WTC11 (cell line): ENCODE data around the gene ESYT2. TPM values are rescaled to one million over a fixed set of nuclear protein-coding genes. Genes with fewer than 3 reads are reported as not detected.

Experiments
- ATAC-seq: fragments of 200-7000 bp; cut with Tn5 transposase; 2 replicates; pipeline ENCODE4 v1.10.0; 2021; ENCODE audit warnings: mild to moderate bottlenecking, moderate library complexity
- CTCF ChIA-PET: fragments of 300-600 bp; sonication (Branson Sonifier 250); formaldehyde crosslinking; loops from one replicate; lab custom pipeline; 2021; ENCODE audit warnings: antibody characterized with exemption; lab: Charles Lee
- POLR2A ChIA-PET: fragments of 350-600 bp; sonication (Branson Sonifier 250); formaldehyde crosslinking; loops from one replicate; lab custom pipeline; 2021; ENCODE audit warnings: antibody characterized with exemption; lab: Charles Lee
- DNase-seq: peaks from one replicate; pipeline ENCODE4 v3.0.0; 2021; ENCODE audit warnings: low spot score
- H3K27ac Mint-ChIP-seq: 2 replicates; pipeline ENCODE4 v1.8.0; 2021; ENCODE audit warnings: mixed read lengths
- H3K27me3 Mint-ChIP-seq: 2 replicates; pipeline ENCODE4 v1.8.0; 2021; ENCODE audit warnings: low read depth, mild to moderate bottlenecking, moderate library complexity, mixed read lengths
- H3K36me3 Mint-ChIP-seq: 2 replicates; pipeline ENCODE4 v1.8.0; 2021; ENCODE audit warnings: mixed read lengths
- H3K4me1 Mint-ChIP-seq: 2 replicates; pipeline ENCODE4 v1.8.0; 2022; ENCODE audit warnings: mixed read lengths
- H3K4me3 Mint-ChIP-seq: 2 replicates; pipeline ENCODE4 v1.8.0; 2021; ENCODE audit warnings: mild to moderate bottlenecking, moderate library complexity, mixed read lengths
- H3K9me3 Mint-ChIP-seq: 2 replicates; pipeline ENCODE4 v1.8.0; 2021; ENCODE audit warnings: mixed read lengths
- PRRX2 ChIP-seq: fragments of 250-450 bp; sonication (Bioruptor Pico); IDR thresholded peaks from 2 replicates; pipeline ENCODE4 v1.8.0; 2021; ENCODE audit warnings: mild to moderate bottlenecking
- RELA ChIP-seq: sonication (generic); formaldehyde crosslinking; IDR thresholded peaks from 2 replicates; pipeline ENCODE4 v1.8.1; 2022; ENCODE audit warnings: missing genetic modification reagents, mild to moderate bottlenecking, borderline replicate concordance
- SP1 ChIP-seq: sonication (generic); formaldehyde crosslinking; conservative IDR thresholded peaks from 2 replicates; pipeline ENCODE4 v1.8.1; 2022; ENCODE audit warnings: missing genetic modification reagents
- USF2 ChIP-seq: sonication (generic); formaldehyde crosslinking; IDR thresholded peaks from 2 replicates; pipeline ENCODE4 v1.8.1; 2023; ENCODE audit warnings: mild to moderate bottlenecking, missing genetic modification reagents, moderate library complexity
- ZNF121 ChIP-seq: sonication (generic); formaldehyde crosslinking; IDR thresholded peaks from 2 replicates; pipeline ENCODE4 v1.8.0; 2023; ENCODE audit warnings: missing genetic modification reagents
- ZNF138 ChIP-seq: sonication (generic); formaldehyde crosslinking; conservative IDR thresholded peaks from 2 replicates; pipeline ENCODE4 v1.8.1; 2022; ENCODE audit warnings: mild to moderate bottlenecking, moderate library complexity, missing genetic modification reagents
- ZNF423 ChIP-seq: fragments of 250-450 bp; sonication (Bioruptor Pico); IDR thresholded peaks from 2 replicates; pipeline ENCODE4 v2.1.2; 2022; ENCODE audit warnings: mild to moderate bottlenecking, moderate library complexity
- total RNA-seq: library from RNA; stranded (reverse); gene quantifications from 3 replicates; pipeline ENCODE4 v1.2.3, GENCODE V29; 2021
- TF ChIP-seq, protein P1 (sequence below): fragments of 250-450 bp; sonication (Bioruptor Pico); IDR thresholded peaks from 2 replicates; pipeline ENCODE4 v1.9.0; 2021; ENCODE audit warnings: mild to moderate bottlenecking
- TF ChIP-seq, protein P2 (sequence below): sonication (generic); formaldehyde crosslinking; IDR thresholded peaks from 2 replicates; pipeline ENCODE4 v1.8.0; 2022; ENCODE audit warnings: missing genetic modification reagents

Gene ESYT2
- total RNA-seq, 1 experiment from 2014 or later: 45.1 TPM

GRCh38 chr7:158864833-158865232 is 35.5 kb upstream of the ESYT2 start (continued):
- TF ChIP-seq, protein P1, sequence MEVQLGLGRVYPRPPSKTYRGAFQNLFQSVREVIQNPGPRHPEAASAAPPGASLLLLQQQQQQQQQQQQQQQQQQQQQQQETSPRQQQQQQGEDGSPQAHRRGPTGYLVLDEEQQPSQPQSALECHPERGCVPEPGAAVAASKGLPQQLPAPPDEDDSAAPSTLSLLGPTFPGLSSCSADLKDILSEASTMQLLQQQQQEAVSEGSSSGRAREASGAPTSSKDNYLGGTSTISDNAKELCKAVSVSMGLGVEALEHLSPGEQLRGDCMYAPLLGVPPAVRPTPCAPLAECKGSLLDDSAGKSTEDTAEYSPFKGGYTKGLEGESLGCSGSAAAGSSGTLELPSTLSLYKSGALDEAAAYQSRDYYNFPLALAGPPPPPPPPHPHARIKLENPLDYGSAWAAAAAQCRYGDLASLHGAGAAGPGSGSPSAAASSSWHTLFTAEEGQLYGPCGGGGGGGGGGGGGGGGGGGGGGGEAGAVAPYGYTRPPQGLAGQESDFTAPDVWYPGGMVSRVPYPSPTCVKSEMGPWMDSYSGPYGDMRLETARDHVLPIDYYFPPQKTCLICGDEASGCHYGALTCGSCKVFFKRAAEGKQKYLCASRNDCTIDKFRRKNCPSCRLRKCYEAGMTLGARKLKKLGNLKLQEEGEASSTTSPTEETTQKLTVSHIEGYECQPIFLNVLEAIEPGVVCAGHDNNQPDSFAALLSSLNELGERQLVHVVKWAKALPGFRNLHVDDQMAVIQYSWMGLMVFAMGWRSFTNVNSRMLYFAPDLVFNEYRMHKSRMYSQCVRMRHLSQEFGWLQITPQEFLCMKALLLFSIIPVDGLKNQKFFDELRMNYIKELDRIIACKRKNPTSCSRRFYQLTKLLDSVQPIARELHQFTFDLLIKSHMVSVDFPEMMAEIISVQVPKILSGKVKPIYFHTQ (CRISPR knock-in tag): no peak
- TF ChIP-seq, protein P2, sequence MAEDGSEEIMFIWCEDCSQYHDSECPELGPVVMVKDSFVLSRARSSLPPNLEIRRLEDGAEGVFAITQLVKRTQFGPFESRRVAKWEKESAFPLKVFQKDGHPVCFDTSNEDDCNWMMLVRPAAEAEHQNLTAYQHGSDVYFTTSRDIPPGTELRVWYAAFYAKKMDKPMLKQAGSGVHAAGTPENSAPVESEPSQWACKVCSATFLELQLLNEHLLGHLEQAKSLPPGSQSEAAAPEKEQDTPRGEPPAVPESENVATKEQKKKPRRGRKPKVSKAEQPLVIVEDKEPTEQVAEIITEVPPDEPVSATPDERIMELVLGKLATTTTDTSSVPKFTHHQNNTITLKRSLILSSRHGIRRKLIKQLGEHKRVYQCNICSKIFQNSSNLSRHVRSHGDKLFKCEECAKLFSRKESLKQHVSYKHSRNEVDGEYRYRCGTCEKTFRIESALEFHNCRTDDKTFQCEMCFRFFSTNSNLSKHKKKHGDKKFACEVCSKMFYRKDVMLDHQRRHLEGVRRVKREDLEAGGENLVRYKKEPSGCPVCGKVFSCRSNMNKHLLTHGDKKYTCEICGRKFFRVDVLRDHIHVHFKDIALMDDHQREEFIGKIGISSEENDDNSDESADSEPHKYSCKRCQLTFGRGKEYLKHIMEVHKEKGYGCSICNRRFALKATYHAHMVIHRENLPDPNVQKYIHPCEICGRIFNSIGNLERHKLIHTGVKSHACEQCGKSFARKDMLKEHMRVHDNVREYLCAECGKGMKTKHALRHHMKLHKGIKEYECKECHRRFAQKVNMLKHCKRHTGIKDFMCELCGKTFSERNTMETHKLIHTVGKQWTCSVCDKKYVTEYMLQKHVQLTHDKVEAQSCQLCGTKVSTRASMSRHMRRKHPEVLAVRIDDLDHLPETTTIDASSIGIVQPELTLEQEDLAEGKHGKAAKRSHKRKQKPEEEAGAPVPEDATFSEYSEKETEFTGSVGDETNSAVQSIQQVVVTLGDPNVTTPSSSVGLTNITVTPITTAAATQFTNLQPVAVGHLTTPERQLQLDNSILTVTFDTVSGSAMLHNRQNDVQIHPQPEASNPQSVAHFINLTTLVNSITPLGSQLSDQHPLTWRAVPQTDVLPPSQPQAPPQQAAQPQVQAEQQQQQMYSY (CRISPR knock-in tag): no peak
- TF ChIP-seq ZNF138 (CRISPR knock-in tag): no peak
- TF ChIP-seq PRRX2 (CRISPR knock-in tag): no peak

GRCh38 chr7:158864507-158864820 is 35.2 kb upstream of the ESYT2 start:
- Mint-ChIP-seq H3K4me1 (peaks cover 58% of the 10 kb centered on the region), H3K36me3 (peaks cover 14% of the 10 kb centered on the region), H3K9me3 (peaks cover 9% of the 10 kb centered on the region), H3K4me3 (peak overlapping the region; percentile 71), H3K27ac (peak overlapping the region; percentile 87; the same call in 1 of the 2 replicates), H3K27me3 (no peaks in the 10 kb centered on the region; the same call in 1 of the 2 replicates)
- CTCF ChIA-PET: interaction anchor here (0.9 to 1.7 kb wide), 2 partner anchors 112 to 131 kb away, joined by 3 to 16 read pairs; no protein-coding TSS in a partner anchor
- TF ChIP-seq ZNF121 (CRISPR knock-in tag) (peak; percentile 87), SP1 (CRISPR knock-in tag) (no peak), PRRX2 (CRISPR knock-in tag) (no peak), ZNF423 (no peak), RELA (CRISPR knock-in tag) (no peak), USF2 (no peak)
- DNase-seq: no peak
- no peak for ATAC-seq
- POLR2A ChIA-PET: interaction anchor here (1.0 kb wide), 1 partner anchor 113 kb away, joined by 3 read pairs; no protein-coding TSS in a partner anchor

GRCh38 chr7:158863611-158864506 is 34.5 kb upstream of the ESYT2 start:
- Mint-ChIP-seq H3K9me3 (peaks cover 9% of the 10 kb centered on the region), H3K4me1 (peaks cover 64% of the 10 kb centered on the region), H3K27me3 (no peaks in the 10 kb centered on the region; the same call in 1 of the 2 replicates), H3K36me3 (peaks cover 14% of the 10 kb centered on the region), H3K27ac (peak overlapping the region; percentile 87), H3K4me3 (peak overlapping the region; percentile 71)
- DNase-seq: peak; percentile 37
- peak; percentile 34 for ATAC-seq
- POLR2A ChIA-PET: interaction anchor here (0.6 to 1.0 kb wide), 5 partner anchors 20 to 166 kb away, joined by 3 to 7 read pairs (median 3); partner anchors contain the start of gene NCAPG2
- CTCF ChIA-PET: interaction anchor here (0.7 to 1.9 kb wide), 7 partner anchors 9 to 167 kb away, joined by 3 to 16 read pairs (median 3); no protein-coding TSS in a partner anchor
- TF ChIP-seq, protein P1 (CRISPR knock-in tag): no peak
- TF ChIP-seq, protein P2 (CRISPR knock-in tag): peak; percentile 31; the same call in 1 of the 2 replicates
